Daoy (cell line): ENCODE data around the gene AGAP9. TPM values are rescaled to one million over a fixed set of nuclear protein-coding genes. Genes with fewer than 3 reads are reported as not detected.
"Not testable (repeated sequence)": the region's sequence is repeated elsewhere in the genome, so short reads cannot be mapped to it uniquely, and the experiment has no call there.

Source experiments
- DNase-seq: peaks from one replicate; pipeline ENCODE4 v3.0.0-alpha.2; 2015; ENCODE audit warnings: low read depth
- total RNA-seq: library from RNA; depleted of rRNA; stranded (reverse); fragments of >200 nt; shearing (Covaris generic); gene quantifications from 2 replicates; pipeline ENCODE4 v1.2.3, GENCODE V29; 2014; rRNA removed

The AGAP9 gene
- 1.3 and 2.6 TPM in 2 replicates for total RNA-seq

GRCh38 chr10:47523475-47523874 is at the start of gene AGAP9:
AGAP9 (minus strand) TSS chr10:47523638; CDS start chr10:47523526, 112 bp downstream.
- DNase-seq: not testable (repeated sequence)

GRCh38 chr10:47571138-47571912 is 47.9 kb upstream of the AGAP9 start:
- DNase-seq: not testable (repeated sequence)

- not testable (repeated sequence) for DNase-seq
Measured at GRCh38 chr10:47566757-47567156, 43.3 kb upstream of the AGAP9 start.

- not testable (repeated sequence) for DNase-seq
Measured at GRCh38 chr10:47566108-47566699, 42.8 kb upstream of the AGAP9 start.

- DNase-seq: not testable (repeated sequence)
Measured at GRCh38 chr10:47565517-47565920, 42.1 kb upstream of the AGAP9 start.

- DNase-seq: not testable (repeated sequence)
Measured at GRCh38 chr10:47564953-47565352, 41.5 kb upstream of the AGAP9 start.

GRCh38 chr10:47564318-47564717 is 40.9 kb upstream of the AGAP9 start:
- not testable (repeated sequence) for DNase-seq

- DNase-seq: not testable (repeated sequence)
Measured at GRCh38 chr10:47560452-47560851, 37.0 kb upstream of the AGAP9 start.

- not testable (repeated sequence) for DNase-seq
Measured at GRCh38 chr10:47559718-47560308, 36.4 kb upstream of the AGAP9 start.

GRCh38 chr10:47558109-47558508 is 34.7 kb upstream of the AGAP9 start:
- DNase-seq: peak; percentile 29

- not testable (repeated sequence) for DNase-seq
Measured at GRCh38 chr10:47557616-47558015, 34.2 kb upstream of the AGAP9 start.

GRCh38 chr10:47555334-47555733 is 31.9 kb upstream of the AGAP9 start:
- DNase-seq: not testable (repeated sequence)

GRCh38 chr10:47554552-47554951 is 31.1 kb upstream of the AGAP9 start:
- DNase-seq: not testable (repeated sequence)

GRCh38 chr10:47553860-47554247 is 30.4 kb upstream of the AGAP9 start:
- DNase-seq: not testable (repeated sequence)

GRCh38 chr10:47553214-47553859 is 29.9 kb upstream of the AGAP9 start:
- peak; percentile 81 for DNase-seq

- DNase-seq: peak; percentile 56
Measured at GRCh38 chr10:47552719-47553118, 29.3 kb upstream of the AGAP9 start.

GRCh38 chr10:47547286-47547685 is 23.8 kb upstream of the AGAP9 start:
- not testable (repeated sequence) for DNase-seq

- DNase-seq: not testable (repeated sequence)
Measured at GRCh38 chr10:47536430-47536829, 13.0 kb upstream of the AGAP9 start.

- DNase-seq: not testable (repeated sequence)
Measured at GRCh38 chr10:47502313-47502712, 21.1 kb downstream of the AGAP9 start.

- DNase-seq: not testable (repeated sequence)
Measured at GRCh38 chr10:47494226-47494625, 29.2 kb downstream of the AGAP9 start.

GRCh38 chr10:47491600-47491999 is 31.8 kb downstream of the AGAP9 start, which contains the start of gene FAM25G:
FAM25G (minus strand) TSS chr10:47491700; CDS start chr10:47491674, 26 bp downstream.
- DNase-seq: not testable (repeated sequence)

- not testable (repeated sequence) for DNase-seq
Measured at GRCh38 chr10:47489630-47490029, 33.8 kb downstream of the AGAP9 start.
